ENCODE measurements around the gene ECHDC3. TPM values are rescaled to one million over a fixed set of nuclear protein-coding genes. Genes with fewer than 3 reads are reported as not detected.

ECHDC3 gene
- total and polyA plus RNA-seq, 12 donors, result 3.8 to 115 (median 40.3) TPM

DNA sequence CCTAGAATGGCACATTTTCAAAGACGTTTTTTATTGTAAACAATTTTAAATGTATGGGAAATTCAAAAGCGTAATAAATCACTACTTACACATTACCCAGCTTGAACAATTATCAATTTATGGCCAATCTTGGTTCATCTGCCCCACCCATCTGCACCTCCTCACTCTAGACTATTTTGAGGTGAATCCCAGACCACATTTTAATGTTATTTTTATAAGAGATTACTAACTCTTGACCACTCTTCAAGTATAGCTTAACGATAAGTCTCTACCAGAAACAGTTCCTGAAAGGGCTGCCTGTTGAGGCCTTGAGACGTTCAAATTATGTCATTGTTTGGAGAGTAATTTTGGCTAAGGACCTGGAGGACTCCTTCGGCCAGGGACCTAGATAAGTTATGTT is 33.2 kb downstream of the ECHDC3 start:
- no peaks in the 10 kb centered on the region for H3K36me3 ChIP-seq (replicated peaks in 1 of 2)
- no peaks in the 10 kb centered on the region for H3K4me1 ChIP-seq (replicated peaks in 1 of 2)
- intact Hi-C loops (cut with DNase I), result no loop called here
- no peak overlapping the region for H3K4me3 ChIP-seq
- TF ChIP-seq POLR2A (IDR thresholded peaks at IDR 0.05), result no peak
- TF ChIP-seq, protein P1, sequence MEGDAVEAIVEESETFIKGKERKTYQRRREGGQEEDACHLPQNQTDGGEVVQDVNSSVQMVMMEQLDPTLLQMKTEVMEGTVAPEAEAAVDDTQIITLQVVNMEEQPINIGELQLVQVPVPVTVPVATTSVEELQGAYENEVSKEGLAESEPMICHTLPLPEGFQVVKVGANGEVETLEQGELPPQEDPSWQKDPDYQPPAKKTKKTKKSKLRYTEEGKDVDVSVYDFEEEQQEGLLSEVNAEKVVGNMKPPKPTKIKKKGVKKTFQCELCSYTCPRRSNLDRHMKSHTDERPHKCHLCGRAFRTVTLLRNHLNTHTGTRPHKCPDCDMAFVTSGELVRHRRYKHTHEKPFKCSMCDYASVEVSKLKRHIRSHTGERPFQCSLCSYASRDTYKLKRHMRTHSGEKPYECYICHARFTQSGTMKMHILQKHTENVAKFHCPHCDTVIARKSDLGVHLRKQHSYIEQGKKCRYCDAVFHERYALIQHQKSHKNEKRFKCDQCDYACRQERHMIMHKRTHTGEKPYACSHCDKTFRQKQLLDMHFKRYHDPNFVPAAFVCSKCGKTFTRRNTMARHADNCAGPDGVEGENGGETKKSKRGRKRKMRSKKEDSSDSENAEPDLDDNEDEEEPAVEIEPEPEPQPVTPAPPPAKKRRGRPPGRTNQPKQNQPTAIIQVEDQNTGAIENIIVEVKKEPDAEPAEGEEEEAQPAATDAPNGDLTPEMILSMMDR (IDR thresholded peaks at IDR 0.05), result no peak
- WGBS, 4 donors, result 40 to 57% (median 50%) methylated on average over 5 of the region's 5 CpGs
- H3K27ac ChIP-seq, result no peak overlapping the region
- H3K9me3 ChIP-seq (replicated peaks in 1 of 3), result no peaks in the 10 kb centered on the region
- no peaks in the 10 kb centered on the region for H3K27me3 ChIP-seq
- no peak for DNase-seq

DNA sequence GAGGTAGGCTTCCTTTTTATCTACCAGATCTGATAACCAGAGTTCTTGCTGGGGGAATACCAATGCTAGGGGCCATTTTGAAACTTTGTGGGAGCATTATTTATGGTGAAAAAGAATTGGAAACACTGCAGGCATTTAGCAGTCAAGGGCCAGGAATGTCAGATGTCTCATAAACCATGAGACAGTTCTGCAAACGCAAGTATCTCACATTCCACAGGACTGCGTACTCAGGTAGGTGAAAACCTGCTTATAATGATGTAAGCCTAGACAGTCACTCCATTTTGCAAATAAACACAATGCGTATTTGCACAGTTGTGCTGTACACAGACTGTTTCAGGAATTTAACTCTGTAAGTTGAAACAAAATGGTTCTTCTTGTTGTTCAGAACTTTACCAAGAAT is 33.9 kb downstream of the ECHDC3 start:
- Histone ChIP-seq H3K27ac (no peak overlapping the region), H3K4me1 (replicated peaks in 1 of 2) (no peaks in the 10 kb centered on the region), H3K4me3 (no peak overlapping the region), H3K27me3 (no peaks in the 10 kb centered on the region), H3K9me3 (replicated peaks in 1 of 3) (no peaks in the 10 kb centered on the region), H3K36me3 (replicated peaks in 1 of 2) (no peaks in the 10 kb centered on the region)
- 84 to 99% (median 87%) methylated on average over 3 of the region's 3 CpGs for WGBS, 4 donors
- intact Hi-C loops (cut with DNase I), result no loop called here
- TF ChIP-seq, protein P1 (IDR thresholded peaks at IDR 0.05), result no peak
- no peak for TF ChIP-seq POLR2A (IDR thresholded peaks at IDR 0.05)
- DNase-seq, result no peak

DNA sequence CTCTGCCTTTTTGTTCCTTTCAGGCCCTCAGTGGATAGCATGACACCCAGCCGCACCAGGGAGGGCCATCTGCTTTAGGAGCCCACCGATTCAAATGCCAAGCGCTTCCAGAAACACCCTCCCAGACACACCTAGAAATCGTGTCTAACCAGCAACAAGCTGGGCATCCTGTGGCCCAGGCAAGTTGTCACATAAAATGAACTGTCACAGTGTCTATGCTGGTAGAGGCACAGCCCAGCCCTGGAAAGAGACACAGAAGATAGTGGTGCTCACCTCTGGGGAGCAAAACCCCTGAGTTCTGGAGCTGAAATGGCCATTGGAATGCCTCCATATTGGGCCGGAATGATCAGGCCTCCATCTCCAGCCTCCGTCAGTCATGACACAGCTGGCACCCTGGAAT is 38.9 kb downstream of the ECHDC3 start:
- Histone ChIP-seq H3K9me3 (replicated peaks in 1 of 3) (no peaks in the 10 kb centered on the region), H3K27me3 (no peaks in the 10 kb centered on the region), H3K4me3 (no peak overlapping the region), H3K4me1 (replicated peaks in 1 of 2) (no peaks in the 10 kb centered on the region), H3K27ac (no peak overlapping the region), H3K36me3 (replicated peaks in 1 of 2) (no peaks in the 10 kb centered on the region)
- no peak for DNase-seq
- intact Hi-C loops (cut with DNase I), result loop anchor here in 1 of 2 donors (10.0 kb wide), 1 partner anchor 204 kb away; no protein-coding TSS in a partner anchor
- WGBS, 4 donors, result 79 to 100% (median 89%) methylated on average over 1 to 6 of the region's 6 CpGs
- TF ChIP-seq, protein P1 (IDR thresholded peaks at IDR 0.05), result no peak
- TF ChIP-seq POLR2A (IDR thresholded peaks at IDR 0.05), result no peak

DNA sequence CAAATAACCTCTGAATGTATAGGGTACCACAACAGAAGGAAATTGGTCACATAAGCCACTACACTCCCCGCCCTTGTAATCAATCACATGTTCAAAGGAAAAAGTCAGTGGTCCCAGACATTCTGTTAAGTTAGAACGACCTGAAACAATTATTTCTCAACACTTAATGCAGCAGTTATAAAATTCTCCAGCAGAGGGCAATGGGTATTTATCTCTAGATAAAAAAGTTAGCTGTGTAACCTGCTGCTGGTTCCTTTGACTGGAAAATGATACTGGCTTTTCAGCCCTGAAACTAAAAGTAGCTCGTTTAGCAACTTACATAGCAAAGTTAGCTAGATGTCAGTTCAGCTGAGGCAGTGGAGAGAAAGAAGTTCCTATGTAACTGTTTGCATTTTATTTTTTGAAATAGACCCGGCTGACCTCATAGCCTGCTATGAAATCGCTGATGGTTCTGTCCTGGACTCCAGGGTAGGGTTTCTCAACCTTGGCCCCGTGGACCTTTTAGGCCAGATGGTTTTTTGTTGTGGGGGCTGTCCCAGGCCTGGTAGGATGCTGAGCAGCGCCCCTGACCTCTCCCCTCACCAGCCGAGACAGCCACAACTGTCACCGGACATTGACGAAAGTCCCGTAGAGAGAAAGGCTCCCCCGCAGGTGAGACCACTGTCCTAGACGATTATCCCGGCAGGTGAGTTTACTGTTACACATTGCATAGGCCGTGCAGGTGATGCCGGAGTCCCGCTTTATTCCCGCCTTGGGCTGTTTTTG is 40.8 kb downstream of the ECHDC3 start:
- Histone ChIP-seq H3K27me3 (no peaks in the 10 kb centered on the region), H3K4me3 (no peak overlapping the region), H3K36me3 (replicated peaks in 1 of 2) (no peaks in the 10 kb centered on the region), H3K27ac (no peak overlapping the region), H3K9me3 (replicated peaks in 1 of 3) (no peaks in the 10 kb centered on the region), H3K4me1 (replicated peaks in 1 of 2) (no peaks in the 10 kb centered on the region)
- DNase-seq, result no peak
- 53 to 66% (median 63%) methylated on average over 14 to 18 of the region's 18 CpGs for WGBS, 4 donors
- intact Hi-C loops (cut with DNase I), result loop anchor here in 1 of 2 donors (10.0 kb wide), 1 partner anchor 202 kb away; no protein-coding TSS in a partner anchor
- no peak for TF ChIP-seq POLR2A (IDR thresholded peaks at IDR 0.05)
- TF ChIP-seq, protein P1 (IDR thresholded peaks at IDR 0.05), result peak; percentile 52 to 75 (median 70)

All from adrenal gland (tissue), 12 donors.